ENCODE data around the gene PLCH2.

Gene PLCH2

DNA sequence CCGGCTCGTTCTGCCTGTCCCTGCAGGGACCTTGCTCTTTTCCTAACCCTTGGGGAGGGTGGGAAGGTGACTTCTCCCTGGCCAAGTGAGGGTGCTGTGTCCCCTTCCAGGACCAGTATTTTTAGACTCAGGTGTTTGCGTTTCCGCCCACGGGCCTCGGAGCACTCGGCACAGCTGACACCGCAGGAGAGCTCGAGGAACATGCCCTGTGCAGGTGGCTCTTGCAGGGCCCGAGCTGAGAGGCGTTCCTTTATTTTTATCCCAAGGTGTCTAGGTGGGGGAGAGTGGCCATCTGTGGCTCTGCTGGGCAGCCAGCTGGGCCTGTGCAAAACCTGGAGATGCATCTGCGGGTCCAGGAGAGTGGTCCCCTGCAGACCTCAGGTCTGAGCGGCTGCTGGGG, 16.0 kb downstream of the PLCH2 start:
- H3K9me2 ChIP-seq (replicated peaks; ENCODE audit: low read depth, low read length) = no peaks in the 10 kb centered on the region
- no peak overlapping the region for H3K4me2 ChIP-seq (ENCODE audit: low read depth, low read length, poor library complexity, severe bottlenecking)
- no peak overlapping the region for H2AFZ ChIP-seq (ENCODE audit: low read length)
- H3F3A ChIP-seq (ENCODE audit: low read depth) = no peaks in the 10 kb centered on the region
- H3K36me3 ChIP-seq (ENCODE audit: insufficient read depth, low read length) = no peaks in the 10 kb centered on the region
- H3K79me2 ChIP-seq (ENCODE audit: insufficient read depth, low read length) = no peaks in the 10 kb centered on the region
- peaks cover 22% of the 10 kb centered on the region for H3K4me1 ChIP-seq (ENCODE audit: insufficient read depth, low read length, poor library complexity, severe bottlenecking)
- no peak overlapping the region for H3K4me3 ChIP-seq (ENCODE audit: low read length, poor library complexity, severe bottlenecking)
- peaks cover 8% of the 10 kb centered on the region; the same call in 1 of the 2 replicates for H3K9me3 ChIP-seq (ENCODE audit: insufficient read depth, low read depth, low read length)
- H3K9ac ChIP-seq (ENCODE audit: low read depth, low read length, poor library complexity, severe bottlenecking) = no peak overlapping the region
- TF ChIP-seq EZH2phosphoT487 (IDR thresholded peaks at IDR 0.05; ENCODE audit: borderline replicate concordance) (no peak), CTCF (conservative IDR thresholded peaks at IDR 0.05; ENCODE audit: low read length) (no peak)
- no peaks in the 10 kb centered on the region for H3K27me3 ChIP-seq (ENCODE audit: insufficient read depth, low read length, poor library complexity, severe bottlenecking)
- H4K20me1 ChIP-seq (ENCODE audit: insufficient read depth, low read length, poor library complexity, severe bottlenecking) = no peaks in the 10 kb centered on the region

GRCh38 chr1:2493218-2493617, 17.1 kb downstream of the PLCH2 start:
- Histone ChIP-seq H3K27me3 (ENCODE audit: insufficient read depth, low read length, poor library complexity, severe bottlenecking) (no peaks in the 10 kb centered on the region), H3K9ac (ENCODE audit: low read depth, low read length, poor library complexity, severe bottlenecking) (no peak overlapping the region)
- TF ChIP-seq CTCF (conservative IDR thresholded peaks at IDR 0.05; ENCODE audit: low read length) (no peak), EZH2phosphoT487 (IDR thresholded peaks at IDR 0.05; ENCODE audit: borderline replicate concordance) (no peak)

GRCh38 chr1:2493691-2494322, 17.7 kb downstream of the PLCH2 start:
- Histone ChIP-seq H3F3A (ENCODE audit: low read depth) (no peaks in the 10 kb centered on the region), H3K9me2 (replicated peaks; ENCODE audit: low read depth, low read length) (no peaks in the 10 kb centered on the region), H3K9me3 (ENCODE audit: insufficient read depth, low read depth, low read length) (0 out of 2 replicates have a peak, but pooled peaks cover 5% of the 10 kb centered on the region), H2AFZ (ENCODE audit: low read length) (no peak overlapping the region), H3K36me3 (ENCODE audit: insufficient read depth, low read length) (no peaks in the 10 kb centered on the region), H3K4me2 (ENCODE audit: low read depth, low read length, poor library complexity, severe bottlenecking) (peak overlapping the region; percentile 4), H3K4me1 (ENCODE audit: insufficient read depth, low read length, poor library complexity, severe bottlenecking) (peaks cover 23% of the 10 kb centered on the region), H3K9ac (ENCODE audit: low read depth, low read length, poor library complexity, severe bottlenecking) (no peak overlapping the region), H3K79me2 (ENCODE audit: insufficient read depth, low read length) (no peaks in the 10 kb centered on the region), H4K20me1 (ENCODE audit: insufficient read depth, low read length, poor library complexity, severe bottlenecking) (no peaks in the 10 kb centered on the region), H3K27me3 (ENCODE audit: insufficient read depth, low read length, poor library complexity, severe bottlenecking) (no peaks in the 10 kb centered on the region), H3K4me3 (ENCODE audit: low read length, poor library complexity, severe bottlenecking) (no peak overlapping the region)
- TF ChIP-seq EZH2phosphoT487 (IDR thresholded peaks at IDR 0.05; ENCODE audit: borderline replicate concordance) (no peak), CTCF (conservative IDR thresholded peaks at IDR 0.05; ENCODE audit: low read length) (no peak)

More at GRCh38 chr1:2493218-2493617, 17.1 kb downstream of the PLCH2 start:
- Histone ChIP-seq H3F3A (ENCODE audit: low read depth) (no peaks in the 10 kb centered on the region), H3K4me1 (ENCODE audit: insufficient read depth, low read length, poor library complexity, severe bottlenecking) (peaks cover 23% of the 10 kb centered on the region), H3K4me3 (ENCODE audit: low read length, poor library complexity, severe bottlenecking) (no peak overlapping the region), H4K20me1 (ENCODE audit: insufficient read depth, low read length, poor library complexity, severe bottlenecking) (no peaks in the 10 kb centered on the region), H3K36me3 (ENCODE audit: insufficient read depth, low read length) (no peaks in the 10 kb centered on the region), H3K9me2 (replicated peaks; ENCODE audit: low read depth, low read length) (no peaks in the 10 kb centered on the region), H3K4me2 (ENCODE audit: low read depth, low read length, poor library complexity, severe bottlenecking) (no peak overlapping the region), H3K9me3 (ENCODE audit: insufficient read depth, low read depth, low read length) (peaks cover 8% of the 10 kb centered on the region; the same call in 1 of the 2 replicates), H3K79me2 (ENCODE audit: insufficient read depth, low read length) (no peaks in the 10 kb centered on the region), H2AFZ (ENCODE audit: low read length) (no peak overlapping the region)
